IMR-90 (cell line): ENCODE data around the gene GRM8. TPM values are rescaled to one million over a fixed set of nuclear protein-coding genes. Genes with fewer than 3 reads are reported as not detected.

Source experiments
- ATAC-seq: fragments of 200-7000 bp; cut with Tn5 transposase; 2 replicates; pipeline ENCODE4 v1.9.1; 2020; ENCODE audit warnings: low read depth, mild to moderate bottlenecking, moderate library complexity
- BruUV-seq: library from RNA; stranded (reverse); fragments of 400-500 nt; replicated peaks from 2 replicates; lab custom pipeline; 2021; lab: Mats Ljungman, UMichigan
- CTCF ChIA-PET: fragments of 300-600 bp; formaldehyde crosslinking; extraction: SDS; loops from one replicate; lab custom pipeline; 2021; ENCODE audit warnings: antibody characterized with exemption; lab: Yijun Ruan, JAX
- POLR2A ChIA-PET: fragments of 300-600 bp; sonication (Branson Sonifier 250); formaldehyde crosslinking; loops from one replicate; lab custom pipeline; 2022; ENCODE audit warnings: antibody characterized with exemption; ENCODE audit not compliant: unreplicated experiment; lab: Charles Lee
- DNase-seq: peaks from one replicate; pipeline ENCODE4 v3.0.0; 2013
- H2AFZ ChIP-seq: replicated peaks from 2 replicates; pipeline ENCODE3; 2013; ENCODE audit warnings: low read length, mild to moderate bottlenecking; ENCODE audit not compliant: poor library complexity
- H2AK5ac ChIP-seq: 2 replicates; pipeline ENCODE4 v1.6.1; 2013; ENCODE audit warnings: low read depth, low read length, inconsistent platforms
- H2AK9ac ChIP-seq: replicated peaks from 2 replicates; pipeline ENCODE3; 2013; ENCODE audit warnings: mild to moderate bottlenecking, low read depth, low read length, moderate library complexity; ENCODE audit not compliant: poor library complexity
- H2BK120ac ChIP-seq: 2 replicates; pipeline ENCODE4 v1.6.1; 2013; ENCODE audit warnings: low read depth, low read length, inconsistent platforms
- H2BK15ac ChIP-seq: 3 replicates; pipeline ENCODE4 v1.6.1; 2013; ENCODE audit warnings: low read depth, low read length, inconsistent platforms
- H2BK20ac ChIP-seq: 2 replicates; pipeline ENCODE4 v1.6.1; 2013; ENCODE audit warnings: low read depth, mild to moderate bottlenecking, inconsistent platforms, low read length, moderate library complexity
- H2BK5ac ChIP-seq: 2 replicates; pipeline ENCODE4 v1.6.1; 2013; ENCODE audit warnings: mild to moderate bottlenecking, low read depth, low read length, inconsistent platforms; ENCODE audit not compliant: poor library complexity, severe bottlenecking
- H3K14ac ChIP-seq: replicated peaks from 2 replicates; pipeline ENCODE4 v1.6.1; 2013; ENCODE audit warnings: low read depth, low read length, inconsistent platforms
- H3K18ac ChIP-seq: 2 replicates; pipeline ENCODE4 v1.6.1; 2013; ENCODE audit warnings: low read depth, low read length, control low read depth
- H3K23ac ChIP-seq: 2 replicates; pipeline ENCODE4 v1.6.1; 2013; ENCODE audit warnings: low read depth, low read length, inconsistent platforms
- H3K27ac ChIP-seq: 2 replicates; pipeline ENCODE4 v1.5.1; 2013; ENCODE audit warnings: mild to moderate bottlenecking, control low read depth, low read length; ENCODE audit not compliant: insufficient read depth
- H3K27me3 ChIP-seq: 2 replicates; pipeline ENCODE4 v1.6.1; 2013; ENCODE audit warnings: low read length; ENCODE audit not compliant: control insufficient read depth, insufficient read depth
- H3K36me3 ChIP-seq: 2 replicates; pipeline ENCODE4 v1.6.1; 2013; ENCODE audit warnings: low read length, mixed read lengths; ENCODE audit not compliant: control insufficient read depth, insufficient read depth
- H3K4ac ChIP-seq: 2 replicates; pipeline ENCODE4 v1.6.1; 2013; ENCODE audit warnings: low read depth, low read length, inconsistent platforms
- H3K4me1 ChIP-seq: 2 replicates; pipeline ENCODE4 v1.6.1; 2013; ENCODE audit warnings: low read length, mixed read lengths; ENCODE audit not compliant: control insufficient read depth, insufficient read depth
- H3K4me2 ChIP-seq: 2 replicates; pipeline ENCODE4 v1.6.1; 2013; ENCODE audit warnings: low read depth, mild to moderate bottlenecking, control low read depth, low read length, moderate library complexity
- H3K4me3 ChIP-seq: 2 replicates; pipeline ENCODE4 v1.5.1; 2013; ENCODE audit warnings: low read depth, mild to moderate bottlenecking, control low read depth, low read length, moderate library complexity; ENCODE audit not compliant: insufficient read depth
- H3K56ac ChIP-seq: 2 replicates; pipeline ENCODE4 v1.6.1; 2013; ENCODE audit warnings: low read length, inconsistent platforms; ENCODE audit not compliant: insufficient read depth; ENCODE audit errors: extremely low read depth
- H3K79me1 ChIP-seq, 2 experiments: 2 replicates each; pipeline ENCODE4 v1.6.1; 2013; ENCODE audit warnings: low read length in 2 of 2, inconsistent platforms in 1 of 2, low read depth in 1 of 2
- H3K9ac ChIP-seq: 2 replicates; pipeline ENCODE4 v1.6.1; 2013; ENCODE audit warnings: low read depth, low read length, control low read depth
- H3K9me1 ChIP-seq: 2 replicates; pipeline ENCODE4 v1.6.1; 2013; ENCODE audit warnings: low read length, inconsistent platforms; ENCODE audit not compliant: insufficient read depth
- H3K9me3 ChIP-seq: 2 replicates; pipeline ENCODE4 v1.6.1; 2013; ENCODE audit warnings: low read length; ENCODE audit not compliant: control insufficient read depth, insufficient read depth
- H4K20me1 ChIP-seq: 2 replicates; pipeline ENCODE4 v1.6.1; 2013; ENCODE audit warnings: low read length, inconsistent platforms; ENCODE audit not compliant: insufficient read depth
- H4K5ac ChIP-seq: 2 replicates; pipeline ENCODE4 v1.6.1; 2013; ENCODE audit warnings: mild to moderate bottlenecking, low read depth, low read length, control low read depth
- H4K8ac ChIP-seq, 2 experiments: 2 replicates each; pipeline ENCODE4 v1.6.1; 2013; ENCODE audit warnings: low read depth in 2 of 2, low read length in 2 of 2, control low read depth in 1 of 2, inconsistent platforms in 1 of 2
- H4K91ac ChIP-seq: 2 replicates; pipeline ENCODE4 v1.6.1; 2013; ENCODE audit warnings: low read depth, low read length, inconsistent platforms; ENCODE audit not compliant: insufficient read depth
- RCOR1 ChIP-seq: IDR thresholded peaks from 2 replicates; pipeline ENCODE4 v1.6.1; 2012; ENCODE audit warnings: mild to moderate bottlenecking, low read length, improper control_type of control experiment; ENCODE audit not compliant: insufficient replicate concordance
- WGBS, 2 experiments: methylation state at CpG; one replicate each; pipeline versions ENCODE4 v1.1.5 to v1.1.7; 2013; ENCODE audit warnings: missing lambda C conversion rate in 2 of 2; ENCODE audit not compliant: insufficient read length in 1 of 2; ENCODE audit errors: extremely low coverage in 2 of 2; 5-methylcytosine and 5-hydroxymethylcytosine counted together
- dilution Hi-C: fragments of 300-500 bp; cut with HindIII; formaldehyde crosslinking; loops from one replicate; pipeline ENCODE4 v1.14.3; 2018; ENCODE audit warnings: low sequenced_read_pairs; ENCODE audit not compliant: unreplicated experiment
- in situ Hi-C: fragments of 300-500 bp; cut with MboI; formaldehyde crosslinking; loops from 3 replicates; pipeline ENCODE4 v1.14.3; 2019; ENCODE audit warnings: low sequenced_read_pairs, inconsistent platforms, mixed read lengths
- intact Hi-C: fragments of 100-400 bp; cut with micrococcal nuclease; formaldehyde crosslinking; loops from 2 replicates; pipeline ENCODE4 v1.10.0; 2022
- polyA plus RNA-seq, 3 experiments: library from polyadenylated mRNA; depleted of rRNA; stranded (reverse); fragments of >200 nt; gene quantifications; 2 replicates each; pipeline ENCODE4 v1.2.3, GENCODE V29; 2012; ENCODE audit warnings: low replicate concordance in 1 of 3
- total RNA-seq: library from RNA; depleted of rRNA; stranded (reverse); fragments of >200 nt; gene quantifications from 2 replicates; pipeline ENCODE4 v1.2.3, GENCODE V29; 2012
- TF ChIP-seq, protein P1 (sequence below): fragments of 150-350 bp; IDR thresholded peaks from 2 replicates; pipeline ENCODE4 v1.6.1; 2016; ENCODE audit warnings: low read depth, mild to moderate bottlenecking, low read length, moderate library complexity, borderline replicate concordance

The GRM8 gene
- total and polyA plus RNA-seq, 2 of the 4 experiments (the other 2 are of a cell fraction): not detected

DNA sequence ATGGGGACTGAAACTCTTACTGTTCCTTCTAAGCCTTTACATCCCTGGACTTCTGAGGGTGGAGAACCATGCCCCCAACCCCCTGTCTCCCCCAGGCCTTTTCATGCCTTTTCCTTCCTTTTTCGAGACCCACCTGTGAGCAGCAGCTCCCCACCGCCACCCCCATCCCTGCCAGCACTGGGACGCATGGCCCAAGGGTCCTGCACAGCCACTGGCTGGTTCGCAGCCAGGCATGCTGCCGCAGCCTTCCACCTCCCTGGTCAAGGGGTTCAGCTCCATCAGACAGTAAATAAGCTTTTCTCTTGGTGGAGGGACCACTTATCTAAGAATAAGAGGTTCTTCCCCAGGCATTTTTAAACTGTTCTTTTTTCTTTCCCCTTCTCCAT lies 584.4 kb downstream of the GRM8 start:
- no TSS peak for BruUV-seq
- H3K56ac ChIP-seq: no peak overlapping the region
- H3K4ac ChIP-seq: no peak overlapping the region
- intact Hi-C loops: no loop called here
- H2BK120ac ChIP-seq: no peak overlapping the region
- in situ Hi-C loops: no loop called here
- dilution Hi-C loops: no loop called here
- no peak overlapping the region for H4K91ac ChIP-seq
- H3K9me1 ChIP-seq: no peaks in the 10 kb centered on the region
- no peak overlapping the region for H3K14ac ChIP-seq
- H3K4me3 ChIP-seq: no peak overlapping the region
- H3K23ac ChIP-seq: no peak overlapping the region
- H2BK20ac ChIP-seq: no peak overlapping the region
- no peak overlapping the region for H3K18ac ChIP-seq
- H3K27me3 ChIP-seq: no peaks in the 10 kb centered on the region
- no peak overlapping the region for H3K4me2 ChIP-seq
- CTCF ChIA-PET: no interaction called here
- TF ChIP-seq, protein P1, sequence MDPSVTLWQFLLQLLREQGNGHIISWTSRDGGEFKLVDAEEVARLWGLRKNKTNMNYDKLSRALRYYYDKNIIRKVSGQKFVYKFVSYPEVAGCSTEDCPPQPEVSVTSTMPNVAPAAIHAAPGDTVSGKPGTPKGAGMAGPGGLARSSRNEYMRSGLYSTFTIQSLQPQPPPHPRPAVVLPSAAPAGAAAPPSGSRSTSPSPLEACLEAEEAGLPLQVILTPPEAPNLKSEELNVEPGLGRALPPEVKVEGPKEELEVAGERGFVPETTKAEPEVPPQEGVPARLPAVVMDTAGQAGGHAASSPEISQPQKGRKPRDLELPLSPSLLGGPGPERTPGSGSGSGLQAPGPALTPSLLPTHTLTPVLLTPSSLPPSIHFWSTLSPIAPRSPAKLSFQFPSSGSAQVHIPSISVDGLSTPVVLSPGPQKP: no peak
- no peak for TF ChIP-seq RCOR1
- DNase-seq (no peak), ATAC-seq (no peak)
- no peak overlapping the region for H3K27ac ChIP-seq
- peaks cover 11% of the 10 kb centered on the region; the same call in 1 of the 2 replicates for H3K9me3 ChIP-seq
- no peak overlapping the region for H4K5ac ChIP-seq
- WGBS, 2 experiments: 33% methylated on average over 1 of the region's 5 CpGs; no CpG with 5 or more reads in 1 of the 2 experiments
- no peak overlapping the region for H2AK9ac ChIP-seq
- H2BK5ac ChIP-seq: no peak overlapping the region
- H3K79me1 ChIP-seq: no peaks in the 10 kb centered on the region
- no peak overlapping the region for H2AK5ac ChIP-seq
- H3K9ac ChIP-seq: no peak overlapping the region
- H2BK15ac ChIP-seq: no peak overlapping the region
- no peaks in the 10 kb centered on the region for H3K36me3 ChIP-seq
- H4K8ac ChIP-seq: no peak overlapping the region
- H2AFZ ChIP-seq: no peak overlapping the region
- no peaks in the 10 kb centered on the region for H3K4me1 ChIP-seq
- H4K20me1 ChIP-seq: no peaks in the 10 kb centered on the region
- POLR2A ChIA-PET: no interaction called here
